GM20000 (cell line): ENCODE data around the gene ZNF219.
"Not testable (repeated sequence)": the region's sequence is repeated elsewhere in the genome, so short reads cannot be mapped to it uniquely, and the experiment has no call there.

Experiments
- DNase-seq: peaks from one replicate; pipeline ENCODE4 v3.0.0; 2012; ENCODE audit warnings: low spot score
- CTCF ChIP-seq: IDR thresholded peaks from 2 replicates; pipeline ENCODE4 v1.5.1; 2012; ENCODE audit warnings: mild to moderate bottlenecking, control low read depth; ENCODE audit errors: extremely low read depth, missing control alignments

Gene ZNF219

GRCh38 chr14:21048638-21049037, 49.8 kb downstream of the ZNF219 start:
- DNase-seq: no peak
- TF ChIP-seq CTCF: no peak

GRCh38 chr14:21047378-21047781, 51.1 kb downstream of the ZNF219 start:
- TF ChIP-seq CTCF: no peak
- DNase-seq: no peak

- TF ChIP-seq CTCF: no peak
- DNase-seq: no peak
These were observed 54.4 kb downstream of the ZNF219 start for GRCh38 chr14:21043974-21044618.

GRCh38 chr14:21043387-21043973, 55.0 kb downstream of the ZNF219 start:
- TF ChIP-seq CTCF: no peak
- no peak for DNase-seq

- no peak for TF ChIP-seq CTCF
These were observed 55.5 kb downstream of the ZNF219 start for GRCh38 chr14:21042918-21043317.

GRCh38 chr14:21041676-21042433, 56.6 kb downstream of the ZNF219 start, which contains the start of gene RNASE7:
TSS of gene RNASE7 (plus strand) at chr14:21042362. CDS start at chr14:21042993, 631 bp downstream.
- TF ChIP-seq CTCF: no peak

More at GRCh38 chr14:21042918-21043317, 55.5 kb downstream of the ZNF219 start:
- DNase-seq: no peak

GRCh38 chr14:21040941-21041340, 57.5 kb downstream of the ZNF219 start:
- not testable (repeated sequence) for DNase-seq

More at GRCh38 chr14:21041676-21042433, 56.6 kb downstream of the ZNF219 start, which contains the start of gene RNASE7:
- no peak for DNase-seq
